GM12891 (cell line): ENCODE data around the gene TRPC4AP.
"Not testable (repeated sequence)": the region's sequence is repeated elsewhere in the genome, so short reads cannot be mapped to it uniquely, and the experiment has no call there.

Experiments used
- DNase-seq: peaks from one replicate; pipeline ENCODE4 v3.0.0; 2011; ENCODE audit warnings: low spot score; ENCODE audit not compliant: insufficient read length
- FAIRE-seq: peaks from 2 replicates; lab custom pipeline; 2011; peaks lifted over from hg19 to GRCh38; lab: Jason Lieb, UNC
- PAX5 ChIP-seq: IDR thresholded peaks from 2 replicates; pipeline ENCODE4 v1.6.1; 2011; ENCODE audit warnings: low read length, moderate library complexity, mild to moderate bottlenecking; ENCODE audit not compliant: insufficient read depth, severe bottlenecking
- POLR2A ChIP-seq: IDR thresholded peaks from 2 replicates; pipeline ENCODE4 v1.6.1; 2011; ENCODE audit warnings: low read depth, low read length, control low read depth
- POLR2AphosphoS5 ChIP-seq: IDR thresholded peaks from 2 replicates; pipeline ENCODE4 v1.6.1; 2011; ENCODE audit warnings: low read depth, low read length, control low read depth
- POU2F2 ChIP-seq: IDR thresholded peaks from 2 replicates; pipeline ENCODE4 v1.6.1; 2011; ENCODE audit warnings: low read depth, mild to moderate bottlenecking, control low read depth, low read length, moderate library complexity
- SPI1 ChIP-seq: IDR thresholded peaks from 2 replicates; pipeline ENCODE4 v1.6.1; 2011; ENCODE audit warnings: low read depth, low read length, control low read depth
- TAF1 ChIP-seq: IDR thresholded peaks from 2 replicates; pipeline ENCODE4 v1.6.1; 2011; ENCODE audit warnings: low read depth, low read length, control low read depth

The TRPC4AP gene

DNA sequence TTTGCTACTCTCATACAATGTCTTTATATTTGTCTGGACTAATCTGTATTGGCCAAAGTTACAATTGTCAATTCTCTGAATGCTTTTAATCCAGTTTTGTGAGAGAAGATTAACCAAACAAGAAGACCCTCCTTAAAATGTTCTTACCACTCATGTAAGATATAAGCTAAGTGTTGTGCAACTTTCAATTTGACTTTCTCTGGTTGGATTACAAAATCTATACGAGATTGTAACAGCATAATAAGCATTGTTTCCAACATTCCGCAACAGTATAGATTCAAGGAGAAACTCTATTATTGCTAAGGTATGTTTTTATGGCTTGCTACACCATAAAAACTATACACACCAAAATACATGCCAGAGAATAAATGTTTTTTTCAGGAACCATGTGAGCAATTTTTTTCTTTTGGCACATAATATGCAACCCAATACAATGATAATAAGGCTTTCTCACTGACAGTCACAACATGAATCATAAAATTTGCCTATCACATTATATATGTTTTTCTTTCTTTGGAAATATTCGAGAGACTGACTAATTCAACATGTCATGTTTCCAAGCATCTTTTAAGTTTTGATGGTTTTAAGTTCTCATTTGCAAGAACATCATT lies 12.2 kb upstream of the TRPC4AP start:
- no peak for FAIRE-seq
- no peak for DNase-seq
- no peak for TF ChIP-seq TAF1
- no peak for TF ChIP-seq POU2F2
- TF ChIP-seq POLR2A = no peak
- no peak for TF ChIP-seq POLR2AphosphoS5
- no peak for TF ChIP-seq SPI1

DNA sequence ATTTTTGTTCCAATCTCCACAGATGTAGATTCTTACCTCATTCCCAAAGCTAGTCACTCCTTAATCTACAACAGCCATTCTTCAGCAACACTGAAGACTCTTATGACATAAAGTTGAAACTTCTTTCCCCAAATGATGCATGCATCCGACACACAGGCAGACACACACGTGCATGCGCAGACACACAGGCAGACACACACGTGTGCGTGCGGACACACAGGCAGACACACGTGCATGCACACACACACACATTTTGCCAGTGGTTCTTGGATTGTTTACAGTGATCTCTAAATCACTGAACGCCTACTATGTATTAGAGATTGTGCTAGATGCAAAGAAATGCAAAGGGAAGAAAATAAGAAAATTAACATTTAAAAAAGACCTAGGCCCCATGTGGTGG lies 9.0 kb upstream of the TRPC4AP start:
- no peak for DNase-seq
- TF ChIP-seq POLR2AphosphoS5 (no peak), PAX5 (no peak), POU2F2 (no peak), TAF1 (no peak), POLR2A (no peak), SPI1 (no peak)
- no peak for FAIRE-seq

DNA sequence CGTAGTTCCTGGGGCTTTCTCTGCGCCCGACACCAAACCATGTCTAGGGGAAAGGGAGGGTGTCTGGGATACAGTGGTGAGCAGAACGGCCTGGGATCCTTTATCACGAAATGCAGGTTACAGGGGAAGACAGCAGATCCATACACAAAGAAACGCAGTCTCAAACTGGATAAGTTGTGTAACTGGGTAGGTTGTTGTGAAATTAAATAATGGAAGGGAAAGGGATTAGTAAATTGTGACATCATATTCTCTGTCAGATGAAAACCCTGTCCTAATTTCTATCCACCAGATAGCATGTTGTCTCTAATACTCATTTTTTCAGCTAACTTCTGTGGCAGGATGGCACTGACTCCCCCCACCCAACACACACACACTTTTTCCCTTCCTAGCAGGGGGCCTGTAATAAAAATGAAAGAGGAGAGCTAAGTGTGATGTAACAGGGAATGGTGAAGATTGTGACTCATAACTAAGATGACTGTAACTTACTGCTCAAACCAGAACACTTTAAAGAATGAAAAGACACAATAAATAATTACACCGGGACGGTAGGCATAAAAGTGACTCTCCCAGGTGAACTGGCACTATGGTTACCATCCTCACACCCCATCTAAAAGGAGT lies 769 bp upstream of the TRPC4AP start:
- FAIRE-seq (no peak), DNase-seq (no peak)
- no peak for TF ChIP-seq POLR2A
- no peak for TF ChIP-seq PAX5
- TF ChIP-seq SPI1 = no peak
- no peak for TF ChIP-seq TAF1
- no peak for TF ChIP-seq POU2F2
- TF ChIP-seq POLR2AphosphoS5 = no peak

DNA sequence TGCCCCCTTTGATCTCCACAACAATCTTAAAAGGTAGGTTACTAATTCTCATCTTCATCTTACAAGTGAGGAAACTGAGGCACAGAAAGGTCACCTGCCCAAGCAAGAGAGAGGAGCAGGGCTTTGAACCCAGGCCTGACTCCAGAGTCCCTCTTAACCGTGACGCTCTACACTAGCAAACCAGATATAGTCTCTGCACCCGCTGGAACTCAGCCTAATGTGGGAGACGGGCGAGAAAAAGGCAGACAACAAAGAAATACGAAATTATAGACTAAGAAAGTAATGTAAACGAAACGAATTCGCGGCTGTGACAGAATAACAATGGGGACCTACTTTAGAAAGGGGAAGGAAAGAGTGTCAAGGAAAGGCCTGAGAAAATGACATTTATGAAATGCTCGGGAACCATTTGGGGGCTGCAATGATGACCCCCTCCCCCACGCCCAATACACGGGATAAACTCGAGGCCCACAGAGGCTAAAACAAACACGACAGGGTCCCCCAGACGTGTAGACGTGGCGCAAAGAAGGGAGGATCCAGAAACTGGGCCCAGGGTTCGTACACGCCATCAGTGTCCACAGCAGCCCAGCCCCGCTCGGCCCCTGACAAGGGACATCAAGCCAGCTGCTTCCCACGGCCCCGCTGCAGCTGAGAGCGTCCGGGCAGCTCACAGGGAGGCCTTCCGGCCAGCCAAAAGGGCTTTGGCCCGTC lies 637 bp downstream of the TRPC4AP start:
- peak; percentile 59 for FAIRE-seq
- DNase-seq = no peak
- TF ChIP-seq POLR2A (no peak; the same call in 1 of the 2 replicates), SPI1 (no peak), TAF1 (no peak), POLR2AphosphoS5 (no peak), PAX5 (no peak)

DNA sequence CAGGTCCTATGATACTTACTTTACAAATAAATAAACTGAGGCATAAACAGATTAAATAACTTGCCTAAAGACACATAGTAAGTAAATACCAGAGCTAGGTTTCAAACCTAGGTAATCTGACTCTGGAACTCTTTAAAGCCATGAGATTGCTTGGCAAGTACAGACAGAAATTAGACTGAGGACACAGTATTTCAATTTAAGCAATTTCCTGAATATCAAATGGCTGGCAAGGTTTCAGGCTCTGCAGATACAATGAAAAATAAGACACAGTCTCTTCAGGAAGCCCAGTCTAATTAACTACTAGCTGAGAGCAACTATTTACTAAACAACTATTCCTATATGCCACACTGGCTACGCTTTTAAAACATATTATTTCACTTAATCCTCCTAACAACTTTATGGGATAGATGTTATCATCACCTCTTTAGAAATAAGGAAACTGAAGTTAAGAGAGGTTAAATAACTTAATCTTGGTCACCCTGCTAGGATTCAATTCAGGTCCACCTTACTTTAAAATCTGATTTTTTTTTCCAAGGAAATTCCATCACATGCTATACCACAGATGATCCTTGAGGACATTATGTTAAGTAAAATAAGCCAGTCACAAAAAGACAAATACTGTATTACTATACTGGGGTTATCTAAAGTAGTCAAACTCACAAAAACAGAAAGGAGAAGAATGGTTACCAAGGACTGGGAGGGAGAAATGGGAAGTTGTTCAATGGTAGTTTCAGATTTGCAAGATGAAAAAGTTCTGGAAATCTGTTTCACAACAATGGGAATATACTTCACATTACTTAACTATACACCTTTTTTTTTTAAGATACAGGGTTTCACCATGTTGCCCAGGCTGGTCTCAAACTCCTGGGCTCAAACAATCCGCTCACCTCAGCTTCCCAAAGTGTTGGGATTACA lies 4.1 kb downstream of the TRPC4AP start:
- no peak for DNase-seq
- FAIRE-seq = no peak
- TF ChIP-seq POU2F2 (no peak), PAX5 (no peak)

DNA sequence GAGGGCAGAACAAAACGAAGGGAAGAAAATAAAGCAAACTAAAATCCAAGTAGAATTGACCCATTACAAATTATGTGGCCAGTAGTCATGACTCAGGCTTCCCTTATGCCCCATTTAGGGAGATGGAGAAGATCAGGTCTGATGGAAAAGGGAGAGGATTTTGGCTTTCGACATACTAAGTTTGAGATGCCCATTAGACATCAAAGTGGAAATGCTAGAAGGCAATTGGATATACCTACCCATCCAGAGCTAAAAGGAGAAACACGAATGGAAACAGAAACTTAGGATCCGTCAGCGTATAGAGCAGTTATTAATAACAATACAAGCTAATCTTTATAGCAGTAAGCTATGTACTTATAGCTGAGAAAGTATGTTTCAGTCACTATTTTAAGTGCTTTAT lies 4.8 kb downstream of the TRPC4AP start:
- DNase-seq (no peak), FAIRE-seq (no peak)
- TF ChIP-seq POLR2A (no peak), POLR2AphosphoS5 (no peak)

DNA sequence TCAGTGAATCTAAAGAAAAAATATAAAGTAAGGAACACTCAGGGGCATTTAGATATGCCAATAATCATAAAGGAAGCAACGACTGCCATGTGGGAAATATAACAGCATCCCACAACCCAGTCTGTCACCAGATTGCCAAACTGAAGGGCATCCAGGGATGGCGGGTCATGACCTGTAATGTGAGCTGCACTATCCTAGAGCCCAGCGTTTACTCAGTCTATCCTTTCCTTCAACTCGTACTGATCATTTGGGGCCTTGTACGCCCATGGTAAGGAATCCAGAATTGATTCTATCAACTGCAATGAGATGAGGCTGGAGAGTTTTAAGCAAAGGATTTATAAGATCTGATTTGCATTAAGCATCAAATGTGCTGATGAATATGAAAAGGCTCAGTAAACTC lies 5.3 kb downstream of the TRPC4AP start:
- TF ChIP-seq TAF1 (no peak), PAX5 (no peak), POLR2A (no peak), POU2F2 (no peak), POLR2AphosphoS5 (no peak), SPI1 (no peak)
- FAIRE-seq = no peak
- no peak for DNase-seq

DNA sequence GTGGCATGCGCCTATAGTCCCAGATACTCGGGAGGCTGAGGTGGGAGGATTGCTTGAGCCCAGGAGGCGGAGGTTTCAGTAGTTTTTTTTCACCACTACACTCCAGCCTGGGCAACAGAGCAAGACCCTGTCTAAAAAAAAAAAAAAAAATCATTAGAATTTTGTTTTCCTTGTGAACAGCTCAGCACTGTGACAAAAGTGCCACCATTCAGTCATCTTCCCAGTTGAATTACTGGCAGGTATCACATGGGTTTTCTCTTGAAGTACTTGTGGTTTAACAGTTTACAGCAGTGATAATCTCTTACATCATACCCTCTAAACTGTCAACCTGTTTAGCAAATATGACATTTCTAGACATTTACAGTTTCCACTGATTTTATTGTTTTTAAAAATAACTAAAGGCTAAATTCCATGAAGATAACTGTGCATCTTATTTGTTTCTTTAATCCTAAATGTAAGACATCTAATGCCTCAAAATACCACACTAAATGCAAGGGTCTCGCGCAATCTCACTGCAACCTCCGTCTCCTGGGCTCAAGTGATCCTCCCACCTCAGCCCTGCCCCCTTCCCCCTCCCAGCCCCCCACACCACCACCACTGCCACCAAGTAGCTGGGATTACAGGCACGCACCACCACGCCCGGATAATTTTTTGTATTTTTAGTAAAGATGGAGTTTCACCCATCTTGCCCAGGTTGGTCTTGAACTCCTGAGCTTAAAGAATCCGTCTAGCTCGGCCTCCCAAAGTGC lies 7.0 kb downstream of the TRPC4AP start:
- DNase-seq = no peak
- TF ChIP-seq SPI1 = no peak
- no peak for TF ChIP-seq POLR2A
- no peak for TF ChIP-seq PAX5
- TF ChIP-seq POLR2AphosphoS5 = no peak
- no peak for TF ChIP-seq POU2F2
- TF ChIP-seq TAF1 = no peak

DNA sequence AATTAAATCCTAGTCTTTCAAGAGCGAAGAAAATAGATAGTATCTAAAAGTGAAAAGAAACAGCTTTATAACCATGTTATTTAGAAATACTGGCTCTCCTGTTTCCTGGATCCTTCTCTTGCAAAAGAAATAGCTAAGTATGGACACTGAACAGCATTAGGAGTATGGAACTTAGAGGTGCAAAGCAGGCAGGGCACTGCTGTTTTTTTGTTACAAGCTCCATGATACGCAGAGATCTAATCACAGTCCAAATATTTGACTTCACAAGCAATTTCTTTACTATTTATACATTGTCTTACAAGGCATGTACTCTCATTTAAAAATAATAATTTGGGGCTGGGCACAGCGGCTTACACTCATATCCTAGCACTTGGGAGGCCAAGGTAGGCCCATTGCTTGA lies 7.6 kb downstream of the TRPC4AP start:
- TF ChIP-seq POU2F2 (no peak), SPI1 (no peak), POLR2A (no peak), POLR2AphosphoS5 (no peak), TAF1 (no peak), PAX5 (no peak)
- no peak for FAIRE-seq
- no peak for DNase-seq

More for the DNA sequence above, 7.0 kb downstream of the TRPC4AP start:
- FAIRE-seq = no peak

DNA sequence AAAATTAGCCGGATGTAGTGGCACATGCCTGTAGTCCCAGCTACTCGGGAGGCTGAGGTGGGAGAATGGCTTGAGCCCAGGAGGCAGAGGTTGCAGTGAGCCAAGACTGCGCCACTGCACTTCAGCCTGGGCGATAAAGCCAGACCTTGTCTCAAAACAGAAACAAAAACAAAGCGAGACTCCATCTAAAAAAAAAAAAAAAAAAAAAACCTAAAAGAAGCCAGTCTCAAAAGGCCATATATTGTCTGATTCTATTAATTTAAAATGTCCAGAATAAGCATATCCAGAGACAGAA lies 12.3 kb downstream of the TRPC4AP start:
- not testable (repeated sequence) for DNase-seq, FAIRE-seq
